Breast epithelium (tissue), 4 donors: ENCODE measurements around the gene CTRL. TPM values are rescaled to one million over a fixed set of nuclear protein-coding genes. Genes with fewer than 3 reads are reported as not detected.

Experiments used
- DNase-seq, 2 donors: peaks; one replicate each; pipeline ENCODE4 v3.0.0-alpha.2; 2019; ENCODE audit warnings: low spot score in 2 of 2
- H3K27ac ChIP-seq, 2 donors: fragments of 200-600 bp; sonication (generic) in 1 of 2; one replicate each; pipeline ENCODE4 v1.5.1; 2016 to 2019; ENCODE audit warnings: mild to moderate bottlenecking in 1 of 2
- H3K27me3 ChIP-seq, 2 donors: fragments of 200-600 bp; sonication (generic) in 1 of 2; one replicate each; pipeline versions ENCODE4 v1.5.1 to v1.6.0; 2017 to 2019; ENCODE audit warnings: control low read depth in 1 of 2, mild to moderate bottlenecking in 1 of 2
- H3K36me3 ChIP-seq: fragments of 200-600 bp; one replicate; pipeline ENCODE4 v1.5.1; 2019
- H3K4me1 ChIP-seq, 2 donors: fragments of 200-600 bp; sonication (generic); one replicate each; pipeline ENCODE4 v1.5.1; 2016 to 2019; ENCODE audit warnings: control low read depth in 1 of 2
- H3K4me3 ChIP-seq, 3 donors: fragments of 200-600 bp; sonication (generic); 1 replicate in 2 of 3; 2 replicates in 1 of 3; pipeline ENCODE4 v1.5.1; 2016 to 2019; ENCODE audit warnings: mild to moderate bottlenecking in 3 of 3, moderate library complexity in 2 of 3
- H3K9me3 ChIP-seq, 2 donors: fragments of 200-600 bp; sonication (generic) in 1 of 2; one replicate each; pipeline ENCODE4 v1.5.1; 2016 to 2019; ENCODE audit warnings: control low read depth in 1 of 2
- CTCF ChIP-seq, 3 donors: fragments of 450-650 bp; IDR thresholded peaks; one replicate each; pipeline ENCODE4 v1.5.1; 2016 to 2017; ENCODE audit warnings: antibody characterized with exemption in 3 of 3, mild to moderate bottlenecking in 3 of 3, moderate library complexity in 3 of 3
- POLR2A ChIP-seq: fragments of 450-650 bp; IDR thresholded peaks from one replicate; pipeline ENCODE4 v1.6.1; 2016; ENCODE audit warnings: antibody characterized with exemption, mild to moderate bottlenecking, moderate library complexity
- POLR2AphosphoS5 ChIP-seq, 3 donors: sonication (generic); formaldehyde crosslinking; IDR thresholded peaks; one replicate each; pipeline ENCODE4 v1.6.1; 2017; ENCODE audit warnings: antibody characterized with exemption in 3 of 3
- intact Hi-C: fragments of 100-400 bp; cut with DNase I; formaldehyde crosslinking; loops from one replicate; pipeline ENCODE4 v1.15.1; 2023; ENCODE audit warnings: low total_unique reads
- total RNA-seq, 3 donors: library from RNA; depleted of rRNA; stranded (reverse); fragments of >200 nt; gene quantifications; one replicate each; pipeline ENCODE4 v1.1.0, GENCODE V29; 2016

Gene CTRL
- total RNA-seq, 3 donors from 2014 or later: 1.0 to 2.6 (median 1.8) TPM

GRCh38 chr16:67885976-67886375 lies 45.7 kb downstream of the CTRL start:
- no peaks in the 10 kb centered on the region for H3K27me3 ChIP-seq
- no peaks in the 10 kb centered on the region for H3K36me3 ChIP-seq
- intact Hi-C loops: no loop called here
- TF ChIP-seq CTCF (IDR thresholded peaks at IDR 0.05) (no peak), POLR2AphosphoS5 (IDR thresholded peaks at IDR 0.05) (no peak), POLR2A (no peak)
- H3K4me1 ChIP-seq: no peaks in the 10 kb centered on the region
- no peak overlapping the region for H3K4me3 ChIP-seq
- H3K27ac ChIP-seq: no peak overlapping the region
- no peak for DNase-seq
- no peaks in the 10 kb centered on the region for H3K9me3 ChIP-seq

- Histone ChIP-seq H3K4me3 (no peak overlapping the region), H3K4me1 (no peaks in the 10 kb centered on the region), H3K27ac (peak overlapping the region; percentile 27 to 63), H3K36me3 (no peaks in the 10 kb centered on the region), H3K27me3 (no peaks in the 10 kb centered on the region), H3K9me3 (no peaks in the 10 kb centered on the region)
- intact Hi-C loops: no loop called here
- no peak for TF ChIP-seq POLR2A
- DNase-seq: no peak
These were observed 46.1 kb downstream of the CTRL start for GRCh38 chr16:67885545-67885944.

GRCh38 chr16:67884684-67885083 lies 47.0 kb downstream of the CTRL start, which contains the start of gene NRN1L:
Gene NRN1L (plus strand): TSS chr16:67884885. CDS start chr16:67884904, 19 bp downstream.
- no peaks in the 10 kb centered on the region for H3K27me3 ChIP-seq
- H3K4me1 ChIP-seq: no peaks in the 10 kb centered on the region
- no peaks in the 10 kb centered on the region for H3K9me3 ChIP-seq
- intact Hi-C loops: no loop called here
- peak; percentile 80 to 87 for DNase-seq
- peak within 1 kb of the TSS; percentile 27 to 63 for H3K27ac ChIP-seq
- H3K36me3 ChIP-seq: no peaks in the 10 kb centered on the region
- H3K4me3 ChIP-seq: peak within 1 kb of the TSS; percentile 9 to 52 (median 28)
- TF ChIP-seq POLR2AphosphoS5 (IDR thresholded peaks at IDR 0.05) (peak in 2 of 3 donors; percentile 18 to 21), POLR2A (no peak), CTCF (IDR thresholded peaks at IDR 0.05) (no peak)

GRCh38 chr16:67883872-67884261 lies 47.8 kb downstream of the CTRL start:
- TF ChIP-seq POLR2AphosphoS5 (IDR thresholded peaks at IDR 0.05): no peak
- peak; percentile 63 to 76 (median 71) for TF ChIP-seq CTCF (IDR thresholded peaks at IDR 0.05)
- no peak for TF ChIP-seq POLR2A
- Histone ChIP-seq H3K4me1 (no peaks in the 10 kb centered on the region), H3K4me3 (no peak overlapping the region), H3K27ac (peak overlapping the region in 1 of 2 donors; percentile 10), H3K36me3 (no peaks in the 10 kb centered on the region), H3K27me3 (no peaks in the 10 kb centered on the region), H3K9me3 (no peaks in the 10 kb centered on the region)
- intact Hi-C loops: no loop called here
- peak in 1 of 2 donors; percentile 49 for DNase-seq

- H3K27ac ChIP-seq: peak overlapping the region in 1 of 2 donors; percentile 10
- peaks cover 2% of the 10 kb centered on the region for H3K36me3 ChIP-seq
- H3K4me3 ChIP-seq: no peak overlapping the region
- TF ChIP-seq CTCF (IDR thresholded peaks at IDR 0.05) (no peak), POLR2AphosphoS5 (IDR thresholded peaks at IDR 0.05) (no peak), POLR2A (no peak)
- H3K9me3 ChIP-seq: no peaks in the 10 kb centered on the region
- no peak for DNase-seq
- intact Hi-C loops: no loop called here
- H3K4me1 ChIP-seq: no peaks in the 10 kb centered on the region
- no peaks in the 10 kb centered on the region for H3K27me3 ChIP-seq
These were observed 48.4 kb downstream of the CTRL start for GRCh38 chr16:67883146-67883871.
